Adrenal gland (tissue), 5 donors: Measurements from ENCODE around the gene OIT3.

Source experiments
- CTCF ChIP-seq, 6 experiments: fragments of 450-650 bp in 4 of 6; fragments of 200-600 bp in 2 of 6; sonication (generic) in 1 of 6; IDR thresholded peaks; 1 replicate in 5 of 6; 2 replicates in 1 of 6; pipeline versions ENCODE4 v1.5.1 to v1.8.0; 2016 to 2021; ENCODE audit warnings: antibody characterized with exemption in 6 of 6, mild to moderate bottlenecking in 2 of 6, moderate library complexity in 1 of 6
- POLR2A ChIP-seq, 2 donors: fragments of 450-650 bp; IDR thresholded peaks; one replicate each; pipeline ENCODE4 v1.6.1; 2017; ENCODE audit warnings: antibody characterized with exemption in 2 of 2, mild to moderate bottlenecking in 2 of 2, moderate library complexity in 1 of 2
- donor health status: DM: no; HTN: no; CAD: no.

- TF ChIP-seq CTCF (IDR thresholded peaks at IDR 0.05), result no peak
- TF ChIP-seq POLR2A (IDR thresholded peaks at IDR 0.05), result no peak
Measured at GRCh38 chr10:72980348-72980747, 86.8 kb downstream of the OIT3 start.
